HG02678 (cell line): Measurements from ENCODE around the gene AHCYL1.
A peak's percentile ranks its signal among the peaks of the same experiment; 100 is the strongest.

Source experiments
- ATAC-seq: cut with Tn5 transposase; IDR thresholded peaks from one replicate; pipeline ENCODE4 v1.9.1; 2021; ENCODE audit warnings: mild to moderate bottlenecking, moderate library complexity; ENCODE audit not compliant: unreplicated experiment

Gene AHCYL1

GRCh38 chr1:110034451-110035235 is 50.1 kb downstream of the AHCYL1 start, which contains the start of gene STRIP1:
TSS of gene STRIP1 (plus strand) at chr1:110034624. CDS start at chr1:110034638, 14 bp downstream.
- ATAC-seq: peak; percentile 90

DNA sequence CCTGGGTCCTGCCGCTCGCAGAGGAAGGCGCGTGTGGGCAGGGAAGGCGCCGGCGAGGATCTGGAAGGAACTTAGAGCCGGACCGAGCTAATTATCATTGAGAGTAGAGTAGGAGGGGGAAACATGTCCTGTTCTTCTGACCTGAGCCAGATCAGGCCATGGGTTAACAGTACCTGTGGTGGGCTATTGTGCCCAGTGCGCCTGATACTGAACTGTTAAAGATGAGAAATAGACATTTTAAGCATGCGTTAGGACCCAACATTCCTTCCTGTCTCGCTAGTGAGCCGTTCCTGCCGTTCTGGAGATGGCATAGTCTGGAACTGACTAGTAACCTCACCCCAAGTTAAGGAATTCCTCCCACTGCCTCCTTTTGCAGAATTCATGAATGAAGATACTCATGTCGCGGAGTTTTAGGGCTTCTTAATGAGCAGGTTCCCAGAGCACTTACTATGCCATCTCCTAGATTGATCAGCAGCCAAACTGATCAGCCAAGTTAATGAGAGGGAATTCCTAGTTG is 50.7 kb downstream of the AHCYL1 start:
- no peak for ATAC-seq

DNA sequence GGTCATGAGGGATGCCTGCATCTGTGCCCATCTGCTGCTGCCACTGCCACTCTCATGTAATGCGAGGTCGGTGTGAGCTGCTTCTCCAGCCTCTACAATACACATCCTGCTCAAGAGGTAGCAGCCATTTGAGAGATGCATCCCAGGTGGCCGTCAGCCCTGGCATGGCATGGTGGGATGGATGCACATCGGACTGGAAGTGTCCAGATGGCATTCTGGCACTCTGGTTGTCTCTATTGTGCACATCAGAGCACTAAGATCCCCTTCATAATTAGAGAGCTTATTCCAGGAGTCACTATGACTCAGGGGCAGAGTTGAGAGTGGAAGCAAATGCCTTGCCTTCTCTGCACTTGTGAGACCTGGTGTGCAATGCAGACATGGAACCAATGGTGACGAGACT is 53.7 kb downstream of the AHCYL1 start:
- ATAC-seq: no peak

DNA sequence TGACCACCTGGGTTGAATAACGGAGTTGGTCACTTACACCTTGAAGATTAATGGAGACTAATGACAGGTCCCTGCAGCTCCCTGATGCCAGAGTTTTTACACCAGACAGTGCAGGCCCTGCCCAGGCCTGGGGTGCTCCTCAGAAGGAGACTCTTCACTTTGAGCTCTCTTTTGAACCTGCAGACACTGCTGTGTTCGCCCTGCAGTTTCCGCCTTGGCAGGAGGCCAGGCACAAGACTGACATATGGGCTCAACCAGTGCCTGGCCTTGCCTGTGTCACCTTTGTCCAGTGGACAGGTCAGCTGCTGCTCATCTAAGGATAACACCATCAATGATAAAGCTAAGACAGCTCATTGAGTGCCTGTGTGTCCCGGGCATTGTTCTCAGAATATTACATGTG is 55.1 kb downstream of the AHCYL1 start:
- no peak for ATAC-seq

DNA sequence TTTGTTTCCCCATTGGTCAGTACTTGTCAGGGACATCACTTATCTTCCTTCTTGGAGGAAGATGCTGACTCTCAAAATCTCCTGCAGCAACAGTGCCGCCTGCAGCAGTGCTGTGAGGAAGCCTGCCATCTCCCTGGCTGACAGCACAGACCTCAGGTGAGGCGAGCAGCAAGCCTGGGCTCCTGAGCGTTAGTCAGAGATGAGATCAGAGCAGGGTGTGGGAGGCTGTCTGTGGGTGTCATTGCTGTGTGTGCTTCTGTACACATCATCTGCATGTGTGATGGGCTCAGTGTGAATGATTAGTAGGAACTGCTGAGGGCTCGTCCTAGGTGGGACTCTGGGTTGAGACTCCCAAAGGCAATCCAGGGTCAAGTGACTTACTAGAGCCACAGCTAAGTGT is 56.0 kb downstream of the AHCYL1 start:
- ATAC-seq: no peak

DNA sequence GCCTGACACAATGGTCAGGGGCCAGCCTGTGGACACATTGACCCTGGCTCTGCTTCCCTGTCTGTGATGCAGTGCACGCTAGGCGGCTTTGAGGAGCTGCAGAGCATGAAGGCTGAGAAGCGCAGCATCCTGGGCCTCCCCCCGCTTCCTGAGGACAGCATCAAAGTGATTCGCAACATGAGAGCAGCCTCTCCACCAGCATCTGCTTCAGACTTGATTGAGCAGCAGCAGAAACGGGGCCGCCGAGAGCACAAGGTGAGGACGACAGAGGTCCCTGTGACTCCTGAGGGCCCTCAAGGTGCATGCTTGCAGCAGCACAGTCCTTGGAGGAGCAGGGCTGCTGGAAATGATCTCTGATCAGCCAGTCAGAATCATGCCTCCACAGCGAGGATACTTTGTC is 58.5 kb downstream of the AHCYL1 start:
- ATAC-seq: no peak

DNA sequence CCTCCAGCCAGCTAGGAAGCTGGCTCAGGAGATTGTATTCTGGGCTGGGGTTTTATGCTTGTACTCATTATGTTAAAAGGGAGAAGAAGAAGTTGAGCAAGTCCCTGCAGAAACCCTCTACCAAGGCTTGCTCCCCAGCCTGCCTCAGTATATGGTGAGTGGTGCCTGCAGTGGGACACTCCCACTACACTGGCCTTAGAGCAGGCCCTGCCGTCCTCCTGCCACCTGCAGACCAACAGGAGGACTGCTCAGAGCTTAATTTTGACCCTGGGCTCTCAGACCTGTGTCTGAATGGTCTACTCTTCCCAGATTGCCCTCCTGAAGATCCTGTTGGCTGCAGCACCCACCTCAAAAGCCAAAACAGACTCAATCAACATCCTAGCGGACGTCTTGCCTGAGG is 62.9 kb downstream of the AHCYL1 start:
- no peak for ATAC-seq

- ATAC-seq: no peak
Measured at GRCh38 chr1:110048240-110048639, 63.7 kb downstream of the AHCYL1 start.

GRCh38 chr1:110048923-110049601 is 64.5 kb downstream of the AHCYL1 start:
- ATAC-seq: no peak

DNA sequence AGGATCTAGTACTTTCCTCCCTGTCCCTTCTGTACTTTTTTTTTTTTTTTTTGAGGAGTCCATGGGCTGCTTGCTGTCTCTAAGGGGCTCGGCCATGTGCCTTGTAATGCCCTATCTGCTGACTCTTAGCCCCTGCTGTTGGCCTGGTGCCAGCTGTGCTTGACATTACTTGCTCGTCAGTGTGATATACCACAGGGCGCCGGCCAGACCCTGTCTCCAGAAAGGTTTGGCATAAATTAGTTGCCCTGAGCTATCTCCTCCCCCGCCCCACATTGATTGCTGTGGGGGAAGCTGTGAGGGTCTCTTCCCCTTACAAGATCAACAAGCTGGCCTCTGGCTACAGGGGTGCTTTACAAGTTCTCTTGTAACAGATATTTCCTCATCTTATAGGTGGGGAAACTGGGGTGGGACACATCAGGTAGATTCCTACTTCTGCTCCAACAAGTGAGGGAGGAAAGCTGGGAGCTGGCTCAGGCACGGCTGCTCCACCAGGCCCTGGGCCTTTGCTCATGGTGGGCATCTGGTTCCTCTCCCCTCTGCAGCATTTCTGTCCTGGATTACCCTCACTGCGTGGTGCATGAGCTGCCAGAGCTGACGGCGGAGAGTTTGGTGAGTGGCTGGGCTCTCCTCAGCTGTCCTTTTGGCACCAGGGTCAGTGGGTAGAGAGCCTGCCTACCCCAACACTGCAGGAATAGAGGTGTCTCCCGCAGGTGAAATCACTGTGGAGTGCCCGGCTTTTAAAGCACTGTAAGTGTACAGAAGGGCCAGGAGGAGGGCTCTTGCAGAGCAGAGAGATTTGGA is 65.4 kb downstream of the AHCYL1 start:
- ATAC-seq: no peak

GRCh38 chr1:110050602-110051261 is 66.2 kb downstream of the AHCYL1 start:
- ATAC-seq: no peak

- no peak for ATAC-seq
Measured at GRCh38 chr1:110051262-110051648, 66.7 kb downstream of the AHCYL1 start.

GRCh38 chr1:110053552-110054428 is 69.2 kb downstream of the AHCYL1 start:
- ATAC-seq: no peak

DNA sequence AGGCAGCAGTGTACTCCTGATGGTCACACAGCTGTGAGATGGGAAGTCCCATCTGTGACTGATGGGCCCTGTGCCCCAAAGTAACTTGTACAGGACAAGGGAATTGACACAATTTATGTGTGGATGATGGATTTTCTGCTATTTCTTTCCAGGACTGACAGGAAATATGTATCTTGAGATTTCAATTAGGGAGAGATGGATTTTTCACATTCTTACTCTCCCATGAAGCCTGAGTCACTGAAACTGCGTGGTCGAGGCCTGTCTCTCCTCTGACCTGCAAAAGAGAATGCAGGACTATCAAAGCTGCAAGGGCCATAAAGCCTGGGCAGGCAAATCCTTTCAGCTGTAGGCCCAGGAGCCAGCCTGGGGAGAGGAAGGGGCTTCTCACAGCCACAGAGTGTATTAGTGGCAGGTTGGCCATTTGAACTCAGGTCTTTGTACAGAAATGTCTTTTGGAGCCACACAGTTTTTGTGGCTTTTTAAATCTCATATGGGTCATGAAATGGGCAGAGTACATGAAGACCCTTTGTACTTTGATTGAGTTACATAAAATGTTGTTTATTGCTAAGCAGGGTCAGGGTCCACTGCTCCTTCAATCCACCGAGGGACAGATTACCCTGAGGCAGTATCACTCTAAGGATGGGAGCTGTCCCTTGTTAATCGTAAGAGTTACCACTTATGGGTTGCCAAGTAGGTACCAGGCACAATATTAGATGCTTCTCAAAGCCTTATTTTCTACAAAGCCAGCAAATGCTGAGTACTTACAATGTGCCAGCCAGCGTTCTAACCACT is 71.1 kb downstream of the AHCYL1 start:
- no peak for ATAC-seq

DNA sequence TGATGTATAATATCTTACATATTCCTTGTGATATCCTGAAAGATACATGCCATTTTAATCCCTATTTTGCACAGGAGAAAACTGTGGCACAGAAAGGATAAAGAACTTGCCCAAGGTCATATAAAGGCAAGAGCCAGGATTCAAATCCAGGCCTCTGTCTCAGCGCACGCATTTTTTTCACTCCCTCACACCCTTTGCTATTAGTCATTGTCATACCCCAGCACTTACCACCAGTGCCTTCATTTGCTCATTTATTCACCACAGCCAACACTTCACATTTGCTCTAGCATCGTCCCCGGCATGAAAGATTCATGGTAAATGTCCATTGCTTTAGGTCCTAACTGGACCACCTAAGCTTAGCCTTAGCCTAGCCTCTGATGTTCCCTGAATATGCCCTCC is 71.7 kb downstream of the AHCYL1 start:
- ATAC-seq: no peak

GRCh38 chr1:110056776-110057175 is 72.2 kb downstream of the AHCYL1 start:
- ATAC-seq: no peak

GRCh38 chr1:110057963-110058518 is 73.5 kb downstream of the AHCYL1 start:
- ATAC-seq: no peak

GRCh38 chr1:110058591-110058990 is 74.0 kb downstream of the AHCYL1 start:
- ATAC-seq: no peak
